GM18907 (cell line): Measurements from ENCODE around the gene CDYL2.
"Not testable (repeated sequence)": the region's sequence is repeated elsewhere in the genome, so short reads cannot be mapped to it uniquely, and the experiment has no call there.

Experiments used
- ATAC-seq: cut with Tn5 transposase; IDR thresholded peaks from one replicate; pipeline ENCODE4 v1.9.1; 2021; ENCODE audit warnings: mild to moderate bottlenecking, moderate library complexity; ENCODE audit not compliant: unreplicated experiment

CDYL2 gene

DNA sequence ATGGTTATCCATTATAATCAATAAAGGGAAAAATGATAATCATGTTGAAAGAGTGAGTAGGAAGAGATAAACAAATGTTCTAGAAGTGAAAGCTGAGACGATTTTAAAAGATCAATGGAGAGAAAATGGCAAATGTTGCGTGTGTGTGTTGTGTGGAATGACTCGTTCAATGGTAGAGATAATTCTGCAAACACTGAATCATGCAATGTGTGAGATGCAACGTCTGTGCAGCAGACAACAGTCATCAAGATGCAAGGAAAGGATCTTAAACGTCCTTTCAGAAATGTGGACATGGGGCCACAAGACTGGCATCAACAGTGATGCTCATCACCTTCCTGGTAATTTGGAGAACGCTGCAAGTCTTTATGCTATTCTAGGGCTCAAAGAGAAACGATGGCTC lies 124.4 kb downstream of the CDYL2 start:
- ATAC-seq: no peak

DNA sequence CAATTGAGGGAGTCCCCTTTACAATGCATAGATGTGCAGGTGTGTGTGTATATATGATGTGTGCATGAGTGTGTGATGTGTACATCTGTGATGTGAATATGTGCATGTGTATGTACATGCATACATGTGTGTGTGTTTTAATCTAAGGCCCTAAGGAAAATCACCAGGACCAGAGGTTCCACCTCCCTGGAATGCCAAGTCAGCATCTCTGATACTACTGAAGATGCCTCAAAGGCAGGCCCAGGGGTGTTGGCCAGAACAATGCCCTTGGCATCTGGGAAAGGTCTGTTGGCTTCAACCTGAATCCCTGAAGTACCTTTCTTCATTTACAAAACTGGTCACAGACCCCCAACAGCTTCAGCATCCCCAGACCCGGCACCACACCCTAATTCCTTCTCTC lies 129.5 kb downstream of the CDYL2 start:
- ATAC-seq: no peak

DNA sequence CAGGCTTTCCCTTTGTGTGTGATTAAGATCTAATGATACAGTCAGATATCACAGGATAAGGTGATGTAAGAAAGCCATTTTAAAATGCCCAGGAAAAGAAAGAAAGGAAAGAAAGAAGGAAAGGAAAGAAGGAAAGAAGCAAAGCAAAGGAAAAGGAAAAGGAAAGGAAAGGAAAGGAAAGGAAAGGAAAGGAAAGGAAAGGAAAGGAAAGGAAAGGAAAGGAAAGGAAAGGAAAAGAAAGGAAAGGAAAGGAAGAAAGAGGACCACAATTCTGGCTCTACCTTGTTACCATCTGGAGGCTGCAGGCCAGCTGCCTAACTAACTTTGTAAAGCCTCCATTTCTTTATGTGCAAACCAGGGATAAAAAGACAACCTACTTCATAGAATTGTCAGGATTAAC lies 132.0 kb downstream of the CDYL2 start:
- ATAC-seq: no peak

DNA sequence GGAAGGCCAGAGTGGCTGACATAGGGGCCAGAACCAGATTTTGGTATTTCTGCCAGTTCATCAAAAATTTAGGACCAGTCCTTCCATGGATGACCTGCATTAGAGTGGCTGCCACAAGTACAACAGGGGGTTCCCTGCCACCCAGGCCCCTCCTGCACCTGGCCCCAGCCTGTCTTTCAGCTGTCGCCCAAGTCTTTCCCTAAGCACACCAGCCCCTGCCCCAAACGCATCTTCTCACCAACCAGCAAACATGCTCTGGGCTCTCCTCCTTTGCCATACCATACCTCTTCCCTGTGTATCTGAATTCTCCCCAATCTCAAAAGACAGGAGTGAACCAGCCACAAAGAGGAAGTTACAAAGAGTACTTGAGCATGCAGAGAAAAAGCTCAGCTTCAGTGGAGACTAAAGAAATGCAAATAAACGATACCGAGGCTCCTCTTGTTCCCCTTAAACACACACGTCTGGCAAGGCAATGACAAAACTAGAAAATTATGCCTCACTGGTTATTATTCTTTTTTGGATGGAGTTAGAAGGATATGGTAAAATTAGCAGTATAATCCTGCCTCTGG lies 133.0 kb downstream of the CDYL2 start:
- peak; percentile 50 for ATAC-seq

DNA sequence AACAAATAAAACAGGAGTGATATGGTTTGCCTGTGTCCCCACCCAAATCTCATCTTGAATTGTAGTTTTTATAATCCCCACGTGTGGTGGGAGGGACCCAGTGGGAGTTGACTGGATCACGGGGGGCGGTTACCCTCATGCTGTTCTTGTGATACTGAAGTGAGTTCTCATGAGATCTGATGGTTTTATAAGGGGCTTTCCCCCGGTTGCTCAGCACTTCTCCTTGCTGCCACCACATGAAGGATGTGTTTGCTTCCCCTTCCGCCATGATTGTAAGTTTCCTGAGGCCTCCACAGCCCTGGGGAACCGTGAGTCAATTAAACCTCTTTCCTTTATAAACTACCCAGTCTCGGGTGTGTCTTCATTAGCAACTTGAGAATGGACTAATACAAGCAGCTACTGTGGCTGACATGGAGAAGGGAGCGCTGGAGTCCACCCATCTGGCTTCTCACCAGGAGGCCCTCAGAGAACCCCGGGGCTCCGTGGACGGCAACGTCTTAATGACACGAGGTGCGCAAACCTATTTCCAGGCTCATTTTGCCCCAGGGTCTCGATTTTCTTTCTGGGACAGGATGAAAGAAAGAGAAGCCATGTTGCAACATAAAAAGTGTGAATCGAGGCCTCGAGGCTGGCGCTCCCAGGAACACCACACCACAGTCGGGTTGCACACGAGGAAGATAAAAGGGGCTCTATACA lies 134.1 kb downstream of the CDYL2 start:
- no peak for ATAC-seq

DNA sequence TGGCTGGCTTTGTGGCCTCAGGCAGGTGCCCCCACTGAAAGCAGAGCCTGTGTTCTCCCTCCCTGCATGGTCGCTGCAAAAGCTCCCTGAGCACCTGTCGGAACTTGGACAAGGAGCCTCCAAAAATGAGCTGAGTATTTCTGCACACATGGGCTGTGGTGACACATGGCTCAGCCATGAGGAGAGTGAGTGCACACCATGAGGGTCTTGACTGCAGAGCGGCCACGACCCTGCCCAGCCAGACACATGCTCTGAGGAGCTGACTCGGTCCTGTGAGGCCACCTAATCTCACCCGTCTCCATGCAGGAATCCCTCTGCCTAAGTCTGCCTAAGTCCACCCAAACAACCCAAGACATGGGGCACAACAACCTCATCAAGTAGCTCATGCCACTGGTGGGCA lies 134.7 kb downstream of the CDYL2 start:
- ATAC-seq: no peak

DNA sequence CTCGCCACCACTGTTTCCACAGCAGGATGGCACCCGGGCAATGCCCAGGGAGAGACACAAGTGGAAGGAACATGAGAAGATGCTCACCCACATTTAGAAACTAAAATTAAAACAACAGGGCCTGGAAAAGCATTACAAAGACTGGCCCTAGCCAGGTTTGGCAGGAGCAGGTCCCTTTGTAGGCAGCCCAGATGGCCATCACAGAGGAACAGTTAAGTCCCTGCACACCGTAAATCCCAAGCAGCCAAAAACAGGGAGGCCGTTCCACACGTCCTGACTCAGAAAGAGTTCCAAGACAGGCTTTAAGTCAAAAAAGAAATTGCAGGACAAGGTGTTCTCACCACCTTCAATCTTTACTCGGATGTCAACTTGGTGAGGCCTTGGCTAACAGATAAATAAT lies 136.5 kb downstream of the CDYL2 start:
- ATAC-seq: no peak

DNA sequence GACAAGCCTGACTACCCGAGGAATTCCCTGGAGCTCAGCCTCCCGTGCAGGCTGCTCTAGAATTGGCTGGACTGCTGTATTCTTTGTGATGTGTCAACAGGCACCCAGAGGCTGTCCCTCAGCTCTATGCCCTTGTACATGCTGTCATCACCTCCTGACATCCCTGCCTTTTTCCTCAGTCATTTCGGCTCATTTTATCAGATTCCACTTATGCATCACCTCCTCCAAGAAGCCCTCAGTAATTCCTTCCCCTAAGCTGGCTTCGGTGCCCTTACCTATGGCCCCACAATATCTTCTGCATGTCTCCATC lies 137.2 kb downstream of the CDYL2 start:
- no peak for ATAC-seq

DNA sequence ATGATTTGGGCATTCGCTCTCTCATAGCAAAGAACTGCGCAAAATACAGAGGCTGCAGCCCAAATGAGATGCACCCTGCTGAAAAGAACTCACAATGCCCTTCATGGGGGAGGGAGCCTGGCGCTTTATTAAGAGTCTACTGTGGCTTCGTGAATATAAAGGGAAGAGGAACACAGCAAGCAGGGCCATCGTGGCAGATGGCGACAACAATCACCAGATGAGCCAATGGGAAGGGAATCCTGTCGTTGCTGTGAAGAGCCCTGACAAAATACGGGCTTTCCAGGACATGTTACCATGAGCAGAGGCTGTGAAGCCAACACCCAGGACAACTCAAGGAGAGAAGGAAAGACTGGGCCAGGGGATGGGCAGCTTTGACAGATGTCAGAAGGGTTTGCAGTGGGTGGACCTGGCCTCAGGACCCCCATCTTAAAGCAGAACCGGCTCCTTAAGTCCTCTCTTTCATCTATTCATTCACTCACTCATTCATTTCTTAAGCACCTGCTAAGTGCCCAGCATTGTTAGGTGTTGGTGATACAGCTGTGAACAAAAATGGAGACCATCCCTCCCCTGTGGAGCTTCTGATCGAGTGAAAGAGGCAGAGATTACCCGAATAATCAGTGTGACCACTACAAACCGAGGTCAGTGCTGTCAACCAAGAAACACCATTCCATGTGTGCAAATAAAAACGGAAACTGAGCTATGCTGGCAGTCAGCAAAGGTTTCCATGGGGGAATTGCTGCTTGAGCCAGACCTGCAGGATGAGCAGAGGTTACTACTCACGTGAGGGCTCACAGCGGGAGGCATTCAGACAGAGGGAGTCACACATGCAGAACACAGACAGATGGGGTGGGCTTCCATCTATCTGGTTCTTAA lies 137.8 kb downstream of the CDYL2 start:
- no peak for ATAC-seq

DNA sequence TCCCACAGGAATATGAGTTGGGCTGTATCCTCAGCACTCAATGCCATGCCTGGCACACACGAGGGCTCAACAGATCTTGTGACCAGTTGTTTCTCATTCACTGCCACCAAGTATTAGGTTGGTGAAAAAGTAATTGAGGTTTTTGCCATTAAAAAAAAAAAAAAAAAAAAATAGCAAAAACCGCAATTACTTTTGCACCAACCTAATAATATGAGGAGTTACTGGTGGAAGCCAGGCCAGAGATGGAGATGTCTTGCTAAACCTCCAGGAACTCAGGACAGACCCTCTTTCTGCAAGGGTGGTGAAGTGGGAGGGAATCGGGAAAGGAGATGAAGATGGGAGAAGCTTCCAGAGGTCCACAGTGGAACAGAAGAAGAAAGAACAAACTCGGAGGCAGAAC lies 139.0 kb downstream of the CDYL2 start:
- ATAC-seq: no peak

DNA sequence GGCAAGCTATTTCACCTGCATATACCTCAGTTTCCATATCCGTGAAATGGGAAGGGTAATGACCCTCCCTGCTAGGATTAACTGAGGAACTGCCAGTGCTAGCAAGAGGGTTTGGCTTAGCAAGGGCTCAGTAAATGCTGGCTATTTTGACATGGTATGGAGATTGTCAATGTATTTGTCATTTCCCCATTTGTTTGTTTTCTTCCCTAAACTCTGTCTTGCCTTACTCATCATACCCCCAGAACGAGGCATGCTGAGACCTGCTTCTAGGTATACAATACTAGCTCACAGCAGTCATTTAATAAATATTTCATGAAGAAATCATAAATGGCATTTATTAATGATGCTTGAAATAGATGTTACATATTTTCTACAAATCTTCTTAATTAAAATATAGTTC lies 139.6 kb downstream of the CDYL2 start:
- ATAC-seq: no peak

DNA sequence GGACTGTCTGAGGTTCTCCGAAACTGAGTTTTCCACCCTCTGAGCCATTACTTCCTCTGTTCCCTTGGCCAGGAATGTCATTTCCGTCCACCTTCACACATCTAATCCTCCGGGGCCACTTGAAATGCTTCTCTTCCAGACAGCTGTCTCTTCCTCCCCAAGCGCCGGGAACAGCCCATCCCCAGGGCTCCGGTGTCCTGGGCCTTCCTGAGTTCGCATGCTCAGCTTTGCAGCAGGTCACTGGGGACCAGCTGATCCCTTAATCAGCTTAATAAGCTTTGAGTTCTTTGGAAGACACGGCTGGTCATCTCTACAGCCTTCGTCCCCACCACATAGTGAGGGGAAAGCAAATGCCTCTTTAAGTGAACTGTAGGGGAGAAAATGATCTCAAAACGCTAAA lies 140.2 kb downstream of the CDYL2 start:
- ATAC-seq: no peak

DNA sequence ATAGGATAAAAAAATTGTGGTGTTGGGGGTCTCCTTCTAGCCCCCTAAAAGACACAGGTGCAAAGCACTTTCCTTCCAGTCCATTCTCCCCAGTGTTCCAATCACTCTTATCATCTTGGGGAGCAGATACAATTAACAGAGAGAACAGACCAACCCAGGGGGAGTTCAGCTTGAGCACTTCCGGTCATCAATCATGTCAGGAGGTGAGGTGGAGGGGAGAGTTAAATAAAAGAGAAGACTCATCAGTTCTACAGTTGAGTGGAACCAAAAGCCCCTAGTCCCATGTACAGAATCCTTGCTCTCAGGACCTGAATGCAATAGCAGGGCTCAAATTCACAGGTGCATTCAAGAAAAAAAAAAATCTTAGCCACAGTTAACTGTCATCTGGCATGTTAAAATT lies 141.3 kb downstream of the CDYL2 start:
- no peak for ATAC-seq

DNA sequence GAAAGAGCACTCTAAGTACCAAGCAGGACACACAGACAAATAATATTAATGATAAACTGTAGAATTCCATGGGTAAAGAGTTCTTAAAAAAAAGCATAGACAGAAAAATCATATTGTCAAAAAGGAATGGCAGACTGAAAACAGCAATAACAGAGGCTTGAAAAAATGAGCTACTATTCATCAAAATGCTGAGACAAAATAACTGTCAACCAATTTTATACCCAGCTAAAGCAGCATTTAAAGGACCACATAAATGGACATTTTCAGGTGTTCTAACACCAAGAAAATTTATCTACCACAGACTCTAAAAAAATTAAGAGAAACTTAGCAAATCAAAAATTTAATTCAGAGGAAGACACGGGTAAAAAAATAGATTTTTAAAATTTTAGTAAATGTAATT lies 144.5 kb downstream of the CDYL2 start:
- no peak for ATAC-seq

DNA sequence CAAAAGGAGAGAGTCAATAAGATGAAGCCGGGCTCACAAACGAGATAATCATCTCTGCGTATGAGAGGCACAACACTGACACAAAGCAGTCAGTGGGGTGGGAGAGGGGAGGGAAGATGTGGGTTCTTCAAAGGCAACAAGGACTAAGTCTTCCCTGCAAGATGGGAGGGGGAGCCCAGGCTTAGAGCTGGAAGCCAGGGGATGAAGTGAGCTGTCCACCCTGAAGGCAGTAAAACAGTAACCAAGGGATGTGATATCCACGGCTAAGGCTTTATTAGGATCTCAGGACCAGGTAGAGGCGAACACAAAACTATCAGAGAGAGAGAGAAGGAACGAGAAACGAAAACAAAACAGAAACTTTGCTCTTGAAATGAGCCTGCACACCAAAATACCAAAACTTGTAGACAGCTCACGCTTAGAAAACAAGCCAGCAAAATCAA lies 147.7 kb downstream of the CDYL2 start:
- peak; percentile 95 for ATAC-seq

DNA sequence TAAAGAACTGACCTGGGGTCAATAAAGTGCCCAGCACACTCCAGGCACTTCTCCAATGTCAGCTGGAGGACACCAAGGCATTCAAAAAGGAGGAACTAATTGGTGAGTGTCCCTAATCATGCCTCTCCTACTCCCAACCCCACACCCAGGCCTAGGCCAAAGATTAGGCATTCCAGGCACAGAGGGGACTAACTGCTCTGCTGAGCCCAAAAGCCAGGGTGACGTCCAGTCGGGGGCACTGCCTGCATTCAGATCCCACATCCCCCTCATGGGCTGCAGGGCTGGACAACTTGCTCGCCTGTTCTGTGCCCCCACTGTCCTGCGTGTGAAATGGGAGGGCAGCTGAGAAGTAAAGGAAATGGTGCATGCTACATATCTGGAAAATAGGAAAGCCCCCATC lies 148.2 kb downstream of the CDYL2 start:
- no peak for ATAC-seq

DNA sequence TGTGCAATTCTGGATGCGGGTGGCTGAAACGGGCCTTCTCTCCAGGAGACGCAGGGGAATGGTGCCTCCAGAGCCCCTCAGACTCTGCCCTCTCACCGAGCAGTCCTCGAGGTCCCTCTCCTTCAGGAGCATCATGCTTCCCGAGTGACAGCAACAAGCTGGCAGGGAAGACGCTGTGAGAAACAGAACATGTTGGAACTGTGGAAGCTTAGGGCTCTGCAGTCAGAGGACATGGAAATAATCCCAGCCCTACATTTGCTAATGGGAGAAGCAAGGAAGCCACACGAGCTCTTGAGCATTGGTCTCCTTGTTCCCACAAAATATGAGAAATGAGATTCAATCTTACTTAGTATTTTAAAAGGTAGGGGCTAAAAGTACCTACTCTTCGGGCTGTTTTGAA lies 148.6 kb downstream of the CDYL2 start:
- ATAC-seq: no peak

DNA sequence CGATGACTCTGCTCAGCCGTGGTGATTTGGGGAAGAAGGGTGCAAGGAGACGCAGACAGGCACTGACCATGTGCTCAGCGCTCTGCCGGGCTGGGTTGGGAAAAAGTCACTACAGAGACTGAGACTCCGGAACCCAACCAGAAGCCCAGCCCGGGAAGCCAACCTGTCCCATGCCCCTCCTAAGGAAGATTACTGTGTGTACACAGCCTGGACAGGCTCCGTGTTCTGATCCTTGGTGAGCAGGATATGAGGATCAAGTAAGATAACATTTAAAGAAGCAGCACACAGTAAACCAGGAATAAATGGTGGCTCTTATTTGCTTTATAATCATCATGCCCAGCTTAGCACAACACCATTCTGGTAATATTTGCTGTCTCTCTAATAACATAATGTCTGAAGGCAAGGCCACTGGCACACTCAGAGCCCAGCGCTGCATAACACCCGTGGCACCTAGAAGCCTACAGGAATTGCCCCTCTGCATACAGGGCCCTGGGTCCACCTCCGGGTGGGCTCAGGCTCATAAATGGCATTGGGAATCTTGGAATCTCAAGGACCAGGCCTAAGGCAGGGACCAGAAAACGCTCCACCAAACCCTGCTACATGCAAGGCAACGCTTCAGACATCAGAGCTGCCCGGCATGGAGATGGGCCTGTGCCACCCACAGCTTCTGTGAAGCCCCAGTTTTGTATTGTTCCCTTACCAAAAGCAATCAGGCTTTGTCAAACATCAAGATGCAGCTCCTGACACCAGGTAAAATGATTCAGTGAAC lies 150.1 kb downstream of the CDYL2 start:
- ATAC-seq: no peak

DNA sequence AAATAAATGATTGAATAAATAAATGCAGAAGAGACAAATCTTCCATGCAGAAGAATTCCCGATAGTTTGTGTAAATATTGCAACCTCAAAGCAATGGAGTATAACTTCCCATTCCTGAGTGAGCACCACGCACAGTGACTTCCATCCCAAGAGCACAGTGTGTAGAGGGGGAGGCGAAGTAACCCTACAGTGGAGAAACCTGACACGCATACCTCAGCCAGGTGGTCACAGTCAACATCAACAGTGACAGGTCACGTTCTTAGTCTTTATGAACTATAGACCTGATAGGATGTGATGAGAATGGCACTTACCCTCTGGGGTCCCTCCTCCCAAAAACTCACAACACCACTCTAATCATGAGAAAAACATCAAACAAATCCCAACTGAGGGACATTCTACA lies 152.0 kb downstream of the CDYL2 start:
- ATAC-seq: no peak

DNA sequence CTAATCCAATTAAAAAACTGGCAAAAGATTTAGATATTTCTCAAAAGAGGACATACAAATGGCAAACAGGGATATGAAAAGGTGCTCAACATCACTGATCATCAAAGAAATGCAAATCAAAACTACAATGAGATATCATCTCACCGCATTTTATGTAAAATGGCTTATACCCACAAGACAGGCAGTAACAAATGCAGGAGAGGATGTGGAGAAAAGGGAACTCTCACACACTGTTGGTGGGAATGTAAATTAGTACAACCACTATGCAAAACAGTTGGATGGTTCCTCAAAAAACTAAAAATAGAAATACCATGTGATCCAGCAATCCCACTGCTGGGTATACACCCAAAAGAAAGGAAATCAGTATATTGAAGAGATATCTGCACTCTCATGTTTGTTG lies 154.1 kb downstream of the CDYL2 start:
- not testable (repeated sequence) for ATAC-seq

DNA sequence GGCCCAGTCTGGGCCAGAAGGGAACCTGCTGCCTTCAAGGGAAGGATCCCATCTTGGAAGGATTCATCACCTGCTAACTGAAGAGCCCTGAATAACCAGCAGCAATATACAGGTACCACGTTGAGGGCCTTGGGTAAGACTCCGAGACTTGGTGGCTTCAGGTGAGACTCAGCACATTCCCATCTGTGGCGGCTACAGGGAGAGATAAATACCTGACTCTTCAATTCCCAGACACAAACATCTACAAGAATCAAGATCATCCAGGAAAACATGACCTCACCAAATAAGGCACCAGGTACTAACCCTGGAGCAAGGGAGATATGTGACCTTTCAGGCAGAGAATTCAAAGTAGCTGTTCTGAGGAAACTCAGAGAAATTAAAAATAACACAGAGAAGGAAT lies 164.1 kb downstream of the CDYL2 start:
- ATAC-seq: no peak

DNA sequence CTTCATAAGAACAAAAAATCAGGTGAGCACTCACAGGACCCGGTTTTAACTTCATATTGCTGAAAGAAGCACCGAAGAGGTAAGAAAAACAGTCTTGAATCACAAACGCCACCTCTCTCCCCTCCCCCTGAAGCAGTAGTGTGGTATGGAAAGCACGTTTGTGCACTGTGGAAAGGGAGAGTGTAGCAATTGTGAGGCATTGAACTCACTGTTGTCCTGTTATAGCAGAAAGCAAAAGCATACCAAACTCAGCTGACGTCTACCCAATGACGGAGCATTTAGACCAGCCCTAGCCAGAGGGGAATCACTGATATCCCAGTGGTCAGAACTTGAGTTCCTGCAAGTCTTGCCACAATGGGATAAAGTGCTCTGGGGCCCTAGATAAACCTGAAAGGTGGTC lies 164.8 kb downstream of the CDYL2 start:
- ATAC-seq: no peak
